Calu3 (cell line): ENCODE data around the gene CTCF. TPM values are rescaled to one million over a fixed set of nuclear protein-coding genes. Genes with fewer than 3 reads are reported as not detected.

Experiments
- BruUV-seq: library from RNA; stranded (reverse); fragments of 400-500 nt; replicated peaks from 2 replicates; lab custom pipeline; 2021; lab: Mats Ljungman, UMichigan
- CTCF ChIA-PET: fragments of 300-600 bp; sonication (Branson Sonifier 250); formaldehyde crosslinking; loops from one replicate; lab custom pipeline; 2022; ENCODE audit warnings: antibody characterized with exemption; lab: Charles Lee
- DNase-seq: peaks from one replicate; pipeline ENCODE4 v3.0.0; 2022
- H3K27ac Mint-ChIP-seq: one replicate; pipeline ENCODE4 v1.8.0; 2022; ENCODE audit warnings: mixed read lengths; ENCODE audit not compliant: unreplicated experiment
- H3K27me3 Mint-ChIP-seq: one replicate; pipeline ENCODE4 v1.8.0; 2022; ENCODE audit warnings: mixed read lengths; ENCODE audit not compliant: unreplicated experiment
- H3K36me3 Mint-ChIP-seq: one replicate; pipeline ENCODE4 v1.8.0; 2022; ENCODE audit warnings: mild to moderate bottlenecking, moderate library complexity, mixed read lengths; ENCODE audit not compliant: insufficient read depth, unreplicated experiment
- H3K4me1 Mint-ChIP-seq: one replicate; pipeline ENCODE4 v1.8.0; 2022; ENCODE audit warnings: mild to moderate bottlenecking, low read depth, mixed read lengths; ENCODE audit not compliant: unreplicated experiment
- H3K4me3 Mint-ChIP-seq: one replicate; pipeline ENCODE4 v1.8.0; 2022; ENCODE audit warnings: mild to moderate bottlenecking, low read depth, moderate library complexity, mixed read lengths; ENCODE audit not compliant: unreplicated experiment
- H3K9me3 Mint-ChIP-seq: one replicate; pipeline ENCODE4 v1.8.0; 2022; ENCODE audit warnings: low read depth, mixed read lengths; ENCODE audit not compliant: unreplicated experiment
- CTCF ChIP-seq: fragments of 200-600 bp; IDR thresholded peaks from one replicate; pipeline ENCODE4 v1.8.0; 2022; ENCODE audit warnings: antibody characterized with exemption; ENCODE audit not compliant: unreplicated experiment
- intact Hi-C: fragments of 100-400 bp; cut with micrococcal nuclease; formaldehyde crosslinking; loops from one replicate; pipeline ENCODE4 v1.10.0; 2022; ENCODE audit not compliant: unreplicated experiment
- total RNA-seq: library from RNA; stranded (reverse); gene quantifications from 2 replicates; pipeline ENCODE4 v1.2.3, GENCODE V29; 2022

The CTCF gene
- total RNA-seq, 1 experiment from 2014 or later, result 52.1 TPM

- peaks cover 61% of the 10 kb centered on the region for H3K36me3 Mint-ChIP-seq
- peak; percentile 74 for DNase-seq
- no TSS peak for BruUV-seq
- CTCF ChIA-PET, result interaction anchor here (0.9 to 1.9 kb wide), 4 partner anchors 8 to 17 kb away, joined by 3 to 11 read pairs (median 6); partner anchors contain the start of gene RIPOR1
- peak overlapping the region; percentile 47 for H3K27ac Mint-ChIP-seq
- TF ChIP-seq CTCF, result no peak
- H3K4me1 Mint-ChIP-seq, result peaks cover 55% of the 10 kb centered on the region
- H3K9me3 Mint-ChIP-seq, result no peaks in the 10 kb centered on the region
- intact Hi-C loops, result no loop called here
- no peaks in the 10 kb centered on the region for H3K27me3 Mint-ChIP-seq
- peak overlapping the region; percentile 69 for H3K4me3 Mint-ChIP-seq
These were observed 24.4 kb upstream of the CTCF start for GRCh38 chr16:67537636-67538591.

DNA sequence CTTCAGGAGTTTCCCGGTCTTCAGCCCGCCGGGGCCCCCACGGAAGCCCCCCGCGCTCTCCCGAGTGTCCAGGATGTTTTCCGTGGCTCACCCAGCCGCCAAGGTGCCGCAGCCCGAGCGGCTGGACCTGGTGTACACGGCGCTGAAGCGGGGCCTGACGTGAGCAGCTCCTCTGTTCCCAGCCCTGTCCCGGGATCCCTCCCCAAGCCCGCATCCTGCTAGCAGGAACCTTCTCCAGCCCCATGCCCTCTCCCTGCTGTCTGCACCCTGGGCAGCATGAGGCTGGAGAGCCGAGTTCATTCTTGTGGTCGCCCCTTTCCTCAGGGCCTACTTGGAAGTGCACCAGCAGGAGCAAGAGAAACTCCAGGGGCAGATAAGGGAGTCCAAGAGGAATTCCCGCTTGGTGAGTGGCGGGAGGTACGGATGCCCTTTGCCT, 23.6 kb upstream of the CTCF start:
- CTCF ChIA-PET, result interaction anchor here (1.0 to 1.9 kb wide), 3 partner anchors 9 to 18 kb away, joined by 7 to 11 read pairs (median 7); partner anchors contain the start of gene RIPOR1
- peaks cover 47% of the 10 kb centered on the region for H3K4me1 Mint-ChIP-seq
- H3K36me3 Mint-ChIP-seq, result peaks cover 60% of the 10 kb centered on the region
- peak overlapping the region; percentile 69 for H3K4me3 Mint-ChIP-seq
- intact Hi-C loops, result no loop called here
- BruUV-seq, result no TSS peak
- DNase-seq, result peak; percentile 38
- H3K27ac Mint-ChIP-seq, result no peak overlapping the region
- no peaks in the 10 kb centered on the region for H3K27me3 Mint-ChIP-seq
- H3K9me3 Mint-ChIP-seq, result no peaks in the 10 kb centered on the region
- no peak for TF ChIP-seq CTCF

DNA sequence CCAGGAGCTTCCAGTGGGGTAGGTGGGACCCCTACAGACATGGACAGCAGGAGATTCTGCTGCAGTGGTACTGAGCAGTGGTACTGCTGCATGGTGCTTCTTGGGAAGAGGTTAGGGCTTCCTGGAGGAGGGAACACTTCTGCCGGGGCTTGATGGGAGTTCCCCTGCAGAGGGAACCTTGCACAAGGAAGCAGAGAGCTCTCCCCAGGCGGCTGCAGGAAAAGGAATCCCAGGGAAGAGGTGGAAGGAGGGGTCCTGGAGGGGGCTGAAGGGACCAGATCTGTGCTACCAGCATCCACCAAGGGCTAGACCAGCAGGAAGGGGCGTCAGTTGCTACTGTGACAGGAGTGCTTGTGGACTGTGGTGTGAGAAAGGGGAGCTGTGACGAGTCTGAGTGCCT, 23.1 kb upstream of the CTCF start:
- peaks cover 66% of the 10 kb centered on the region for H3K36me3 Mint-ChIP-seq
- no peak for TF ChIP-seq CTCF
- peak overlapping the region; percentile 69 for H3K4me3 Mint-ChIP-seq

GRCh38 chr16:67539691-67540635, 22.4 kb upstream of the CTCF start:
- Mint-ChIP-seq H3K4me1 (peaks cover 45% of the 10 kb centered on the region), H3K27ac (no peak overlapping the region), H3K9me3 (no peaks in the 10 kb centered on the region), H3K4me3 (peak overlapping the region; percentile 69), H3K27me3 (no peaks in the 10 kb centered on the region), H3K36me3 (peaks cover 73% of the 10 kb centered on the region)
- no peak for DNase-seq
- CTCF ChIA-PET, result interaction anchor here (0.6 to 1.0 kb wide), 2 partner anchors 19 to 72 kb away, joined by 3 to 7 read pairs; no protein-coding TSS in a partner anchor
- intact Hi-C loops, result no loop called here
- no TSS peak for BruUV-seq
- no peak for TF ChIP-seq CTCF

More for the DNA sequence above, 23.1 kb upstream of the CTCF start:
- no peaks in the 10 kb centered on the region for H3K27me3 Mint-ChIP-seq
- H3K9me3 Mint-ChIP-seq, result no peaks in the 10 kb centered on the region
- intact Hi-C loops, result no loop called here
- DNase-seq, result no peak
- CTCF ChIA-PET, result interaction anchor here (1.0 kb wide), 1 partner anchor 18 kb away, joined by 7 read pairs; no protein-coding TSS in a partner anchor
- no peak overlapping the region for H3K27ac Mint-ChIP-seq
- H3K4me1 Mint-ChIP-seq, result peaks cover 46% of the 10 kb centered on the region
- BruUV-seq, result no TSS peak
